Mammary microvascular endothelial cell (primary cell): ENCODE measurements around the gene CLDND2. TPM values are rescaled to one million over a fixed set of nuclear protein-coding genes. Genes with fewer than 3 reads are reported as not detected.

Source experiments
- total RNA-seq: library from RNA; depleted of rRNA; stranded (reverse); fragments of >200 nt; gene quantifications from 2 replicates; pipeline ENCODE4 v1.2.3, GENCODE V29; 2015

The CLDND2 gene
- total RNA-seq: not detected in 2 replicates

DNA sequence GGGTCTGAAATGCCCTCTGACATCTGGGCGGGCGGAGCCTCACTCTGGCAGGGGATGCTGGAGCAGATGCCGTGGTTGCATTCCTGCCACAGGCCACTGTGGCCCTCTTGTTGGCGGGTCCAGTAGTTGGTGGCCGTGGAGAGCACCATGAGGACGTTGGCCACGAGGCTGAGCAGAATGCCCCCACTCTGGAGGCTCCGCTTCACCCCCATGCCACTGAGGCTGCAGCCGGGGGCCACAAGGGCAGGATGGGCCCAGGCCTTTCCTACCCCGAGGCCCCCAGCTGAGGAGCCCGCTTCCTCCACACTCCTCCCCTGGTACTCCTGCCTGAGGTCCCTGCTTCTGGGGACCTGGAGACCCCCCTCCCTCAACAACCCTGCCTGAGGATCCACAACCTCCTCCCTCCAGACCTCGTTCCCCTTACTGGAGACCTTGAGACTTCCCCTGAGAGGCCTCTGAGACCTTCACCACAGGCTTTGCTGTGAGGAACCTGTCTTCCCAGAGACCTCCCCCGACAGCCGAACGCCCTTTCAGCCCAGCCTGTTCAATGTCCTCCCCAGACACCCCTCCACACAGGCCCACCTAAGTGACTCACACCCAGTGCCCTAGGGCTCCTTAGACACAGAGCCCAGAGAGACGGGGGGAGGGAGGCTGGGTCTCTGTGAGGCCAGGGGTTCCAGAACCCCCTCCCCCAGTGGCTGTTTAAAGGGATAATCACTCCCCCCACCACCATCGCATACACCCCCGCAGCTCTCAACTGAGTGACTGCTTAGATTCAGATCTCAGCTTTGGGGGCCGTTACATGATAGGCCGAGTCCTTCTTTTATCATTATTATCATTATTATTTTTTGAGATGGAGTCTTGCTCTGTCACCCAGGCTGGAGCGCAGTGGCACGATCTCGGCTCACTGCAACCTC, at the start of gene CLDND2:
CLDND2 (minus strand) TSS at position 638 of the 917 bp plus-strand sequence; CDS start at position 212, 426 bp downstream.

GRCh38 chr19:51417107-51417809, 48.5 kb upstream of the CLDND2 start, which contains the start of gene SIGLEC10:
SIGLEC10 (minus strand) TSS chr19:51417642; CDS start chr19:51417581, 61 bp downstream.

GRCh38 chr19:51387924-51388389, 19.2 kb upstream of the CLDND2 start, which contains the start of gene LIM2:
LIM2 (minus strand) TSS chr19:51387974; CDS start chr19:51387443, 531 bp downstream.

DNA sequence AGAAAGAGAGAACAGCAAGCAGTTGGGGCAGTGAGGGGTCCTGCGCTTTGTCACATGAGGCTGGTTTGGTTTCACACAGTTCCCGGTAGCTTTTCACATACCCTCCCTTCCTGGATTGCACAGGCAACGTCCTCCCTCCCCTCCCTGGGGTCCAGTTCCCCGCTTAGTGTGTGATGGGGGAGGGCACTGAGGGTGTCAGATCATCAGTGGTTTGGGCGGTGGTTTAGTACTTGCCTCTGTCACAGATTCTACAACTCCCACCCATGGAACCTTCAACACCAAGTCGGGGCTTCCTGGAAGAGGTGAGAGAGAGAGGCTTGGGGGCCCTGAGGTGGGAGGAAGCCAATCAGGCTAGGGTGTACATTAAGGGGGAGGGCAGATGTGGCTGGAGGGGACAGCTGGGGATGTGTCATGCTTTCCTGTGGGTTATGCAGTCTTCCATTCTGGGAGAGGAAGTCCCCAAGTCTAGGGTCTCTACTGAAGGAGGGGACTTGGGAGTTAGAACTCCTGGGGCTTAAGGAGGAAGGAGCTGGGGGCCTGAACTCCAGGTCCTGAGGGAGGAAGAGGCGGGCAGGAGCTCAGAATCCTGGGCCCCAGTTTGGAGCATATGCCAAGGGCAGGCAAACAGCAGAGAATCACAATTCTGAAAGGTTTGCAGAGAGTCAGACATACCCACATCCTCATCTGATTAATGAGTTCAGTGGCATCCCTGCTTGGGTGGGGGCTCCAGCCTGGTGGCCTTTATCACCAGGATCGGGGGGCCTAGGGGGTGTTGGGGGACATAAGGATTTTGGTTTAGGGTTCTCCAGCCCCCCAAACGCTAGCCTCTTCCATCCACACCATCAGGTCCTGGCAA, 4.1 kb upstream of the CLDND2 start, which contains the start of gene NKG7:
NKG7 (minus strand) TSS at position 6 of the 856 bp plus-strand sequence. CDS start 119 bp downstream, outside the sequence.

DNA sequence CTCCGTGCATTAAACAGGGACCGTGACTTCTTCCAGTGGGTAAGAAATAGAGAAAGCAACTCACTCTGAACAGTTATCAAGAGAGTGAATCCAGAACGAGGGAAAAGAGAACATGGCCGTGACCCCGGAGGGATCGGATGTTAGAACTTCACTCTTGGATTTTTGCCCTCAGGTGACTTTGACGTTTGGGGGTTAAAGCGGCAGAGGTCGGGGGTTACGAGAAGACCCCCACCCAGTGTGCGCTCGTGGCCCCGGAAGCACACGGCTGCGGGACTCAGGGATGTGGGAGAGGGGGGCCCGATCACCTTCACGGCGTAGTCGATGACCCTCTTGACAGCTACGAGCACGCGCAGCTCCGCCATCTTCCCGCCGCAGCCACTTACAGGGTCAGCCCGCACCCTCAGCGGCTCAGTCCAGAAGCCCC, 2.8 kb downstream of the CLDND2 start, which contains the start of gene ETFB:
ETFB (minus strand) TSS at position 424 of the 424 bp plus-strand sequence; CDS start at position 362, 62 bp downstream.

GRCh38 chr19:51341976-51342580, 26.7 kb downstream of the CLDND2 start, which contains the start of gene VSIG10L:
VSIG10L (minus strand) TSS chr19:51342139; CDS start chr19:51342124, 15 bp downstream.

Other genes with a start within 250 kb of the CLDND2 start
- gene SIGLEC9, start 244.1 kb downstream of the CLDND2 start, total RNA-seq: not detected in 2 replicates
- not detected in 2 replicates for gene SIGLEC7, start 226.7 kb downstream of the CLDND2 start, total RNA-seq
- gene CD33, start 143.9 kb downstream of the CLDND2 start, total RNA-seq: not detected in 2 replicates
- gene SIGLECL1, start 117.9 kb downstream of the CLDND2 start, total RNA-seq: not detected in 2 replicates
- not detected in 2 replicates for gene IGLON5, start 57.4 kb downstream of the CLDND2 start, total RNA-seq
- gene VSIG10L, start 26.9 kb downstream of the CLDND2 start, total RNA-seq: 0.27 and 0.39 TPM in 2 replicates
- gene ETFB, start 2.6 kb downstream of the CLDND2 start, total RNA-seq: 76.7 and 86.1 TPM in 2 replicates
- not detected in 2 replicates for gene NKG7, start 3.7 kb upstream of the CLDND2 start, total RNA-seq
- not detected in 2 replicates for gene LIM2, start 19.0 kb upstream of the CLDND2 start, total RNA-seq
- gene C19orf84, start 21.6 kb upstream of the CLDND2 start, total RNA-seq: not detected in 2 replicates
- gene SIGLEC10, start 48.6 kb upstream of the CLDND2 start, total RNA-seq: not detected in 2 replicates
- gene SIGLEC8, start 89.5 kb upstream of the CLDND2 start, total RNA-seq: not detected in 2 replicates
- gene CEACAM18, start 109.5 kb upstream of the CLDND2 start, total RNA-seq: not detected in 2 replicates
- not detected in 2 replicates for gene SIGLEC12, start 132.8 kb upstream of the CLDND2 start, total RNA-seq
- not detected in 2 replicates for gene SIGLEC6, start 162.7 kb upstream of the CLDND2 start, total RNA-seq
- 5.2 TPM in 2 replicates for gene ZNF175, start 202.3 kb upstream of the CLDND2 start, total RNA-seq